ENCODE measurements around the gene KRTAP22-1. TPM values are rescaled to one million over a fixed set of nuclear protein-coding genes. Genes with fewer than 3 reads are reported as not detected.

KRTAP22-1 gene
- total and polyA plus RNA-seq, 2 of the 4 experiments (the other 2 are of a cell fraction), result not detected

- intact Hi-C loops (cut with micrococcal nuclease) (no loop called here), dilution Hi-C loops (cut with HindIII; ENCODE audit: low sequenced_read_pairs, unreplicated experiment) (no loop called here)
- POLR2A ChIA-PET (ENCODE audit: unreplicated experiment), result no interaction called here
These were observed 48.1 kb upstream of the KRTAP22-1 start for GRCh38 chr21:30552782-30553181.

More at GRCh38 chr21:30552782-30553181, 48.1 kb upstream of the KRTAP22-1 start:
- ATAC-seq (ENCODE audit: low read depth) (no peak), DNase-seq (no peak)
- no peak overlapping the region for H2BK5ac ChIP-seq (ENCODE audit: low read depth, low read length, poor library complexity, severe bottlenecking)
- no peak overlapping the region for H4K91ac ChIP-seq (ENCODE audit: insufficient read depth, low read depth, low read length)
- no peak overlapping the region for H3K27ac ChIP-seq (ENCODE audit: insufficient read depth, low read length)
- no peak overlapping the region for H3K4me3 ChIP-seq (ENCODE audit: insufficient read depth, low read depth, low read length)
- no peak overlapping the region for H3K23ac ChIP-seq (ENCODE audit: low read depth, low read length)
- no peak for TF ChIP-seq POLR2A (IDR thresholded peaks at IDR 0.05; ENCODE audit: low read depth, low read length)
- TF ChIP-seq MAFK (IDR thresholded peaks at IDR 0.05; ENCODE audit: low read depth, low read length), result no peak
- TF ChIP-seq RAD21 (IDR thresholded peaks at IDR 0.05; ENCODE audit: low read length), result no peak
- no peak for TF ChIP-seq BHLHE40 (IDR thresholded peaks at IDR 0.05; ENCODE audit: low read depth, low read length)
- no peak for TF ChIP-seq CHD1 (IDR thresholded peaks at IDR 0.05; ENCODE audit: low read depth, low read length)
- TF ChIP-seq MXI1 (IDR thresholded peaks at IDR 0.05; ENCODE audit: borderline replicate concordance, low read depth, low read length), result no peak
- no peak for TF ChIP-seq ELK1 (IDR thresholded peaks at IDR 0.05; ENCODE audit: borderline replicate concordance, low read depth, low read length)
- TF ChIP-seq, protein P1, sequence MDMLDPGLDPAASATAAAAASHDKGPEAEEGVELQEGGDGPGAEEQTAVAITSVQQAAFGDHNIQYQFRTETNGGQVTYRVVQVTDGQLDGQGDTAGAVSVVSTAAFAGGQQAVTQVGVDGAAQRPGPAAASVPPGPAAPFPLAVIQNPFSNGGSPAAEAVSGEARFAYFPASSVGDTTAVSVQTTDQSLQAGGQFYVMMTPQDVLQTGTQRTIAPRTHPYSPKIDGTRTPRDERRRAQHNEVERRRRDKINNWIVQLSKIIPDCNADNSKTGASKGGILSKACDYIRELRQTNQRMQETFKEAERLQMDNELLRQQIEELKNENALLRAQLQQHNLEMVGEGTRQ (IDR thresholded peaks at IDR 0.05; ENCODE audit: low read depth, low read length), result no peak
- TF ChIP-seq SMC3 (IDR thresholded peaks at IDR 0.05; ENCODE audit: low read depth, low read length), result no peak
- no peak for TF ChIP-seq RCOR1 (IDR thresholded peaks at IDR 0.05; ENCODE audit: insufficient replicate concordance, low read length)
- TF ChIP-seq CEBPB (IDR thresholded peaks at IDR 0.05; ENCODE audit: low read depth, low read length), result no peak
- no peak for TF ChIP-seq MAZ (IDR thresholded peaks at IDR 0.05; ENCODE audit: borderline replicate concordance, low read depth, low read length)
- TF ChIP-seq FOS (IDR thresholded peaks at IDR 0.05; ENCODE audit: low read depth, low read length), result no peak
- H3K18ac ChIP-seq (ENCODE audit: low read depth, low read length), result no peak overlapping the region
- H2AK9ac ChIP-seq (replicated peaks; ENCODE audit: low read depth, low read length, poor library complexity), result no peak overlapping the region
- no peaks in the 10 kb centered on the region for H3K79me1 ChIP-seq (ENCODE audit: low read depth in 1 of 2, low read length in 2 of 2)
- H3K27me3 ChIP-seq (ENCODE audit: control insufficient read depth, insufficient read depth, low read length), result no peaks in the 10 kb centered on the region
- no peak overlapping the region for H4K5ac ChIP-seq (ENCODE audit: low read depth, low read length)
- in situ Hi-C loops (cut with MboI; ENCODE audit: low sequenced_read_pairs), result no loop called here
- no peak overlapping the region for H2BK20ac ChIP-seq (ENCODE audit: low read depth, low read length)
- no peaks in the 10 kb centered on the region for H3K4me1 ChIP-seq (ENCODE audit: control insufficient read depth, insufficient read depth, low read length)
- CTCF ChIA-PET, result no interaction called here
- H2BK15ac ChIP-seq (ENCODE audit: low read depth, low read length), result no peak overlapping the region
- WGBS, 2 experiments (ENCODE audit: extremely low coverage in 2 of 2, insufficient read length in 1 of 2), result no CpG with 5 or more reads among the region's 1 CpG
- H2AK5ac ChIP-seq (ENCODE audit: low read depth, low read length), result no peak overlapping the region
- no peak overlapping the region for H3K4me2 ChIP-seq (ENCODE audit: low read depth, low read length)
- no peaks in the 10 kb centered on the region for H4K20me1 ChIP-seq (ENCODE audit: insufficient read depth, low read length)
- H3K56ac ChIP-seq (ENCODE audit: extremely low read depth, insufficient read depth, low read length), result no peak overlapping the region
- H3K4ac ChIP-seq (ENCODE audit: low read depth, low read length), result no peak overlapping the region
- H2AFZ ChIP-seq (replicated peaks; ENCODE audit: low read length, poor library complexity), result no peak overlapping the region
- no peaks in the 10 kb centered on the region for H3K36me3 ChIP-seq (ENCODE audit: control insufficient read depth, insufficient read depth, low read length)
- no TSS peak for BruUV-seq (replicated peaks)
- H3K14ac ChIP-seq (replicated peaks; ENCODE audit: low read depth, low read length), result no peak overlapping the region
- peaks cover 6% of the 10 kb centered on the region for H3K9me3 ChIP-seq (ENCODE audit: control insufficient read depth, insufficient read depth, low read length)
- no peaks in the 10 kb centered on the region for H3K9me1 ChIP-seq (ENCODE audit: insufficient read depth, low read length)
- no peak overlapping the region for H3K9ac ChIP-seq (ENCODE audit: low read depth, low read length)
- H2BK120ac ChIP-seq (ENCODE audit: low read depth, low read length), result no peak overlapping the region
- no peak overlapping the region for H4K8ac ChIP-seq (ENCODE audit: low read depth in 2 of 2, low read length in 2 of 2)

Data from IMR-90 (cell line).